Fibroblast of the conjunctiva (primary cell): ENCODE data around the gene POPDC2.
"Not testable (repeated sequence)": the region's sequence is repeated elsewhere in the genome, so short reads cannot be mapped to it uniquely, and the experiment has no call there.

Experiments used
- DNase-seq: peaks from one replicate; pipeline ENCODE4 v3.0.0-alpha.2; 2010; ENCODE audit warnings: low read depth

POPDC2 gene

DNA sequence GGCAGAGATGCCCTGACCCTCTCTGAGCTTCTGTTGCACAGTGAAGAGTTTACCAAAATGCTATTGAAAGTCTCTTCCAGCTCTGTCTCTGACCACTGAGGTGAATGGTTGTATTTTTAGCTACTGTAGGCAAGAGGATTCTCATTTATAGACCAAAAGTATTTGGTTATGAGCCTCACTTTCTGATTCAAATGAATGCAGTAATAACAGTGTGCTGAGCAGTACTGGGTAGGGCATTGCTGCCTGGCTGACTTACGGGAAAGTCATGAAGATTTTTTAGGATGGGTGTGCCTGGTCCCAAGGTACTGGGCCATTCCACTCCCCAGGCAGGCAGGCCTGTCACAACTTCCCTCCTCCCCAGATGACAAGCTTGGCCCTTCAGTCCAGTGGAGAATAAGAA lies 47.2 kb downstream of the POPDC2 start:
- DNase-seq: no peak

DNA sequence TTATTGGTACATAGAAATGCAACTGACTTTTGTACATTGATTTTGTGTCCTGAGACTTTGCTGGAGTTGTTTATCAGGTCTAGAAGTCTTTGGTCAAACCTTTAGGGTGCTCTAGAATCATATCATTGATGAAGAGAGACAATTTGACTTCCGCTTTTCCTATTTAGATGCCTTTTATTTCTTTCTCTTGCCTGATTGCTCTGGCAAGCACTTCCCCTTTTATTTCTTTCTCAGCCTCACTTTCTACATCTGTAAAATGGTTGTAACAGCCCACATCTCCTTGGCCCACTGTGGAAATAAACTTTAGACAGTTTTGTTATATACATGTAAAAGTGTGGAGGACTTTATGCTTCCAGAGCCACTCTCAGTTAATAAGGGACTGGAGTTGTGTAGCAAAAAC lies 48.7 kb downstream of the POPDC2 start:
- no peak for DNase-seq

GRCh38 chr3:119609301-119609700 lies 51.1 kb downstream of the POPDC2 start:
- no peak for DNase-seq

DNA sequence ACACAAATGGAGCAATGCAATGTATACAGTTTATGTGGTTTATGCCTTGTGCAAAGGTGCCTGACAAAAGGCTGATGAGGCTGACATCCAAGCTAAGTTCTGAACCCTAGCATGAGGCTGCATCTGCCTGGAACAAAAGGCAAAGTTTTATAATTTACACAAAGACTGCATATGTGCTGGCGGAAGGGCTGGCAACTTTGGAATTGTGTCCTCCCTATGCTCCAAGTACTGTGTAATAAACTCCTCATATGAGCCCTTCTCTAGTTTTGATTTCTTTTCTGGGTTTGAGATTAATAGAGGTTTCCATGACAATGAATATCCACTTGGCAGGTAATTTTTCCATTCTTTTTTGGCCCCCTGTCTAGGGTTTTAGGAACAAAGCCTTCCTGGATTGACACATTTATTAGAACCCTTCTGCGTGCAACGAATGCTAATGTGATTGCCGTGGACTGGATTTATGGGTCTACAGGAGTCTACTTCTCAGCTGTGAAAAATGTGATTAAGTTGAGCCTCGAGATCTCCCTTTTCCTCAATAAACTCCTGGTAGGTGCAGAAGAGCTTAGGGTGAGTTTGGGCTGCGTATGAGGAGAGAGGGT lies 51.9 kb downstream of the POPDC2 start:
- no peak for DNase-seq

DNA sequence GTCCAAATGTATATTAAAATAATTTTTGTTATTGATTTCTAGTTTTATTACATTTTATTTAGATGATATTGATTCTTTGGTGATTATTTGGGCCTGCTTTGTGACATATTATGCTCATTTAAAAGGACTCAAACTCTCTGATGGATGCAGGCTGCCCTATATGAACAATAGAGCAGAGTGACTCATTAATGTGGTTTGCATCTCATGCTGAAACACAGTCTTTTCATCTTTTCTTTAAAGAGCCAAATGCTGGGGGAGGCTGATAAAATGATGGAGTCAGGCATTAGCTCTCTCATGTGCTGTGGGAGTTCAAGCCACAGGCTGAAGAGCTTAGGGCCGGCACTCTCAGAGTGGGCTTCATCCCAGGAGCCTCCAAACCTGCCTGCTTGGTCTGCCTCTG lies 55.5 kb downstream of the POPDC2 start:
- DNase-seq: no peak

DNA sequence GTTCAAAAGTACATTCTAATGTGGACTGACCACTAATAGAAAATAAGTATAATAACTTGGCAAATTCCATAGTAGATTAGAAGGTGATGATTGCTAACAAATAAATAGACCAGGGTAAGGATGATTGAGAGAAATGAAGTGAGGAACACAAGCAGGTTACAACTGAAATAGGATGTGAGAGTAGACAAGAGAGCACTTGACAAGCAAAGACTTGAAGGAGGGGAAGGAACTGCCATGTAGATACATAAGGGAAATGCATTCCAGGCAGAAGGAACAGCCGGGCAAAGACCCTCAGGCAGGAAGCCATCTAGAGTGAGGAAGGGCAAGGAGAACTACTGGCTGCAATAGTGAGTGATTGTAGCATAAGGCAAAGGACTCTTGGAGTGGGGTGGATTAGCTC lies 57.7 kb downstream of the POPDC2 start:
- DNase-seq: no peak

DNA sequence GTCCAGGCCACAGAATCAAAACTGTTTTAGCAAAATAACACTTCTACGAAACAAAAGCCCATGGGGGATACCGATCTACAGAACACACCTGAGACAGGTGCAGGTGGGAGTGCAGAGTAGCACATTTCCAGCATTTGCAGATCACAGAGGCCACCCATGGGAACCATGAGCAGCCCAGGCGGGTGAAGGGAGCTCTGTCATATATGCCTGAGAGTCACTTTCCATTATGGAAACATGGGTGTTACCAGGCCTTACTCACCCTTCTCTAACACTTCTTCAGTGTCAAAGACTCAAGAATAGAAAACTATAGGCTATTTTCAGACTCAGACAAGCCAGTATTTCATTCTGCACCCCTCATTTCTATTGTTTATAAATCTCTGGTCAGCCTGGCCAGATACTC lies 59.2 kb downstream of the POPDC2 start:
- no peak for DNase-seq

- DNase-seq: no peak
These were observed 59.7 kb downstream of the POPDC2 start for GRCh38 chr3:119600732-119601131.

GRCh38 chr3:119599558-119600174 lies 60.7 kb downstream of the POPDC2 start:
- no peak for DNase-seq

DNA sequence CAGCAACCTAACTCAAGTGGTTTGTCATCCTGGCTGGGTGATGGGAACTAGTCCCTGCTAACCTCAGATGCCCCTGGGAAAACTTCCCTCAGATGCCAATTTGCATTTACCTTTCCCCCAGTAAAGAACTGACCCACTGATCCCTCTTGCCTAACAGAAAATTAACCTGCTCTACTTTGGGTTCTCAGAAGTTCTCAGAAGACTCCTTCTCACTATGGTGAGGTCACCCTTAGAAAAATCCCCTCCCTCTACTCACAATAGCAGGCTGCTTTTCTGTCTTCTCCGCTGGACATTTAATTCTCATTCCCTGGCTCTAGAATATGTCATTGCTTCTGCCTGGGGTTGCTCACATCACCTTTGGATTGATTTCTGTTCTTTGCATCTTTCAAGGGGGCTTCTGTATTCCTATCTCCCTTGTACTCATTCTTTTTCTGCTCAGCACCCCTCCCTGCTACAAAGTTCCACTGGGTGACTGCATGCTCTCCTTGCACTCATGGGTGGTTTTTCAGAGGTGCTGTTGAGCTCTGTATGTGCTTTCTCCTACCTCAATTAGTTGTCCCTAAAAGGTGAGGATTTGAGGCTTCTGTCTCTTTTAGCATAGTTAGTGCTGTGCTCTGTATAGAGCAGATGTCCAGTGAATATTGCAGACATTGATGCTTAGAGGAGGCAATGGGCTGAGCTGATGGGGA lies 61.8 kb downstream of the POPDC2 start:
- no peak for DNase-seq

DNA sequence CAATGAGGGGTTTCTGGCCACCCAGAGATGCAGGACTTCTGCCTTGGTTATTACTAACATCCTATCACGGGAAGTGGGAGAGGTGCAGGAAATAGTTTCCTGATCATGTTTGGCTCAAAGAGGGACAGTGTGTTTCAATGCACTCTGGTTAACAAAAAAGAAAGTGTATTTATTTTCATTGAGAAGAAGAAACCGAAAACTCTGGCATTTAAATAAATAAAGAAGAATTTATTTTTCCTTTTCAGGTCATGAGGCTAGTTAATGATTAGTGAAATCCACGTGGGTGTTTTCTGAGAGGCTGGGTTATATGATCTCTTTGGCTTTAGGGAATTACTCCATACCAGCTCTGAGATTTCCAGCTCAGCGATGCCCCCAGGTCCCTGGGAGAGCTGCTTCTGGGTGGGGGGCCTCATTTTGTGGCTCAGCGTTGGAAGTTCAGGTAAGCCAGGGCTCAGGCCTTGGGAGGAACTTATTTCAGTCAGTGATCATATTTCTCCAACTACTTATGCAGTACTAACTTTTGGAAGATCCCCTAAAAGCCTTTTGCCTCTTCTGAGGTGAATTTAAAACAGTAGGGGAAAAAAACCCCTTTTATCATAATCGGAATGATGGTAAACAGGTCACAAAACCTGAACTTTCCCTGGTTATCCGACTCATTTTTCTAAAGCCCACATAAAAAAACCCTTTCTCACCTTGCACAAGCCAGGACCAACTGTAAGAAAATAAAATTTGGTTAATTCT lies 62.7 kb downstream of the POPDC2 start, which contains the start of gene PLA1A:
Gene PLA1A (plus strand): TSS at position 338 of the 741 bp plus-strand sequence. CDS start 29 bp downstream, at position 367.
- DNase-seq: no peak

DNA sequence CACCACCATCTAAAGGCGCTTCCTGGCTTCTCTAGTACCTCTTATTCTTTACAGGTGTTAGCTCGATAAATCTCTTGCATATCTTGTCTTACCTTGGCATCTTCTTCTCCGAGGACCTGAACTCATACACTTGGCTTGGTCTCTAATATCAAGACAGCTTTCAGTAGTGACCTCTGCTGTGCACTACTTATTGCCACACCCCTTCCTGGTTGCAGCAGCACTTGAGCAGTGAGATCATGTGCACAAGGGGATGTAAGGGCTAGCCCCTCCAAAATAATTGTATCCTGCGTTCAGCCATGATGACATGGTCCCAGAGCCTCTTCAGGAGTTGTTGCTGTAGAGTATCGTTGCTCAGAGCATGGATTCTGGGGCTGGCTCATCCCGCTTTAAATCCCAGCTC lies 64.0 kb downstream of the POPDC2 start:
- no peak for DNase-seq

DNA sequence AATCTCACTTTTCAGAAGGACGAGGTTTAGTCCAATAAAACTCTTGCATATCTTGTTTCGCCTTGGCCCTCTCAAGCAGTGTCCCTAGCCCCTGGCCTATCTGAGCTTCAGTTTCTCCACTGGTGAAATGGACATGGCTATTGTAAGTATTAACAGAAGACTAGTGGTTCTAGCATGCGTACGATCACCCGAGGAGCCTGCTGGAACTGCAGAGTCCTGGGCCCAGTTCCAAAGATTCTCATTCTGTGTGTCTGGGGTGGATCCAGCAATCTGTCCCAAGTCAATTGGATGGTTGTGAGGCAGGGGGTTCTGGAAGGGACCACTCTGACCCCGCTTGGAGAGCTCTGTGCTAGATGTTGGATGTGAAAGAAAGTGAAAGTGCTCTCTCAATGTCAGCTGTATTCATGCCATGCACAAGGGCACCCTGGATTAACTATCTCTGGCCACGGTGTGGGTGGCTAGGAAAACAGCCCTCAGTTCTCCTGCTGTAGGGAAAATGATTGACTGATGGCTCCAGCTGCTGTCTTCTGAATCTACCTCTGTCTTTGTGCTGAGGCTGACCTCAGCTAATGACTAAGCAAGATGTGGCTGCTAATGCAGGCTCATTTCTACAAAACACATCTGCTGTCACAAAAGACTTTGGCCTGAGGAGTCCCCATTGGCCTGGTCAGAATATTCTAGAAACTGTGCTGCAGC lies 64.6 kb downstream of the POPDC2 start:
- no peak for DNase-seq

DNA sequence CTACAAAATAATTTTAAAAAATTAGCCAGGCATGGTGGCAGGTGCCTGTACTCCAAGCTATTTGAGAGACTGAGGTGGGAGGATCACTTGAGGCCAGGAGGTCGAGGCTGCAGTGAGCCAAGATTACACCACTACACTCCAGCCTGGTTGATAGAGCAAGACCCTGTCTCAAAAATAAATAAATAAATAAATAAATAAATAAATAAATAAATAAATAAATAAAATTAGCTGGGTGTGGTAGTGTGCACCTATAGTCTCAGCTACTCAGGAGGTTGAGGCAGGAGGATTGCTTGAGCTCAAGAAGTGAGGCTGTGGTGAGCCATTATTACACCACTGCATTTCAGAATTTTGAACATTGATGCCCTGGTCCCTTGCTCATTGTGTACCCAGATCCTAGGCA lies 65.5 kb downstream of the POPDC2 start:
- not testable (repeated sequence) for DNase-seq

GRCh38 chr3:119594066-119594465 lies 66.3 kb downstream of the POPDC2 start:
- DNase-seq: no peak

GRCh38 chr3:119592861-119593260 lies 67.5 kb downstream of the POPDC2 start:
- no peak for DNase-seq
